NCI-H2107 (cell line): ENCODE results near the gene KIAA2012.
A peak's percentile ranks its signal among the peaks of the same experiment; 100 is the strongest.

Source experiments
- DNase-seq: peaks from one replicate; lab custom pipeline; 2025; lab: John Stamatoyannopoulos, UW

The KIAA2012 gene

DNA sequence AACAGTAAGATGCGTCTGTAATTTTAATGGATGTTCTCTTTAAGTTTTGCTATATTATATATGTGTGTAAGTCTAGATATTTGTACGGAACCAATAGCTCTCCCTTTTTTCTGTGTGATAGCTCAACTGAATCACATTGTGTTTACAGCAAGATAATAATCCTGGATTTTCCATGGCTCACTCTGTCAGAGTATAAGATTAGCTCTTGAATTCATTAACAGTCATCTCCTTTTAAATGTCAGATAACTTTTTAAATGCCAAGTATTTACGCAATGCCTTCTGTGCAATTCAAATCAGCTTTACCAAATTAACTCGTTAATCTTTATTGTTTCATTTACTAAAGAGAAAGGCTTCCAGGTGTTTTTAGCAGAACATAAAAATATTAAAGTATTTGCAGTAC, 76.9 kb downstream of the KIAA2012 start:
- no peak for DNase-seq

DNA sequence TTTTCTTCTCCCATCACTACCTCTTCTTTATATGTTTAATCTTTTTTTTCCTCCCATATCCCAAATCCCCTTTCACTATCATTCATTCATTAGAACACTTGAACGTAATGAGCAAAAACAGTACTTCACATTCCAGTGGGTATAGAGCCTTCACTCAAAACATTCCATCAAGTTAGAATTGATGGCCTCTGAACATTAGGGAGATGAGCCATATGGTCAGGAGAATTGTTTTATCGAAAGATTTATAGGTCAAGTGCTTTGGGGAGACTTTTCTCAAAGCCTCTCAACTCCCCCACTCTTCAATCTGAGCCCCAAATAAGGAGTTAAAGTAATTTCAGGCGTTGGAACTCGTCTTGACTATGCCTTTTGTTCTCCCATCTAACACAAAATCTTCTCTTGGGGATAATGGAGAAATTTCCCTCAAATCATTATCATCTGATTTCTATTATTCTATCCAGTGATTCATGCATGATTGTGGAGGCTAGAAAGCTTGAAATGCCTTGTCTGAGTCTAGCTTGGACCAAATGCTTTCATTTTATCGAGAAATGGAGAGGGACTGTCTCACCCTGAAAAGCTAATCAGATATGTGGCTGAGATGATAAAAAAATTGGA, 79.2 kb downstream of the KIAA2012 start:
- DNase-seq: no peak

DNA sequence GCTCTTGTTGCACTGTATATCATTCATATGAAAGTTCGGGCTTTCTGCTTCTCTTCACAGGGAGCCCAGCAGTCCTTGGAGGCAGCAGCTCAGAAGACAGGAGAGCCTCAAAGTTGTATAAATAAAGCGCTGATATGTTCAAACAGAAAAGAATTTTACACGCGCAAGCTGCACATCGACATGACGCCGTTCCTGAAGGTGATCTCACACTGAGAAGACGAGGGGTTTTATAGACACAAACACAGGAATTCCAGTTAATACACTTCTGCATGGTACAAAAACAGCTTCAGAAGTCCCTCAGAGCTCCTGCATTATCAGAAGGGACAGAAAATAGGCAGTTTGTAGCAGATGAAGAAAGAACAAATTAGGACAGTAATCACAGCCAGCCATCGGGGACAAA, 81.6 kb downstream of the KIAA2012 start:
- no peak for DNase-seq

GRCh38 chr2:202157211-202157990, 84.3 kb downstream of the KIAA2012 start:
- no peak for DNase-seq

DNA sequence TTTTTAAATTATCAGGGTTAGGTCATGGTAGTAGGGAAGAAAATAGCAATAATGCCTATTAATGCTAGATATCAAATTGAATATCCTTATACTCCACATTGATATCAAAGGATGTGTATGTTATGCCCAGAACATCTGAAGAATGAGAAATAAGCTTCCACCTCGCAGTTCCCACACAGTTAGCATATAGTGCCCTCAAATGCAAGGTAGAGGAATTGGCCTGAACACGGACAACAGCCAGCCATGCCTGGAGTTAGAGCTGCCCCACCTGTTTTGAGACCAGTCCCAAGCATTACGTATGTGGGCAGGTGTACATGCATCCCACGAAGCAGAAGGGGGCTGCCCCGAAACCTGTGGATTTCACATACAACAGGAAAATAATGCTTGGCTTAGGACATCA, 85.7 kb downstream of the KIAA2012 start:
- no peak for DNase-seq

- DNase-seq: no peak
Measured at GRCh38 chr2:202161151-202161835, 88.2 kb downstream of the KIAA2012 start.

DNA sequence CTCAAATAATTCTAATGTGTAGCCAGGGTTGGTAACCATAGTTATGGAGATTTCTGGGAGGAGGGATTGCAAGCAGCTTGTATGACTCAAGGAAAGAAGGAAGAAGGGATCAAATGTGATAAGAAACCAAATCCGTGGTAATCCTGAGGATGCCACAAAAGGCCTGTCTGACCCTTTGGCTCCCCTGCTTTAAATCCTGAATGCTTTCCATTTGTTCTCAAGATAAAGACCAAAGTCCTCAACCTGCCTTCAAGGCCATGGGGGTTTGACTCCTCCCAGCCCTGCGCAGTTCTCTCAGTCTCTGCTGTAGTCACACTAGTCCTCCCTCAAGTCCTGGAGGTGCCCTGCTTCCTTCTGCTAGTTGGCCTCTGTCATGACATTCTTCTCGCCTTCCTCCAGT, 91.4 kb downstream of the KIAA2012 start:
- no peak for DNase-seq

- no peak for DNase-seq
Measured at GRCh38 chr2:202165208-202165607, 92.2 kb downstream of the KIAA2012 start.

- DNase-seq: no peak
Measured at GRCh38 chr2:202165945-202166344, 92.9 kb downstream of the KIAA2012 start.

GRCh38 chr2:202169131-202169530, 96.1 kb downstream of the KIAA2012 start:
- no peak for DNase-seq

DNA sequence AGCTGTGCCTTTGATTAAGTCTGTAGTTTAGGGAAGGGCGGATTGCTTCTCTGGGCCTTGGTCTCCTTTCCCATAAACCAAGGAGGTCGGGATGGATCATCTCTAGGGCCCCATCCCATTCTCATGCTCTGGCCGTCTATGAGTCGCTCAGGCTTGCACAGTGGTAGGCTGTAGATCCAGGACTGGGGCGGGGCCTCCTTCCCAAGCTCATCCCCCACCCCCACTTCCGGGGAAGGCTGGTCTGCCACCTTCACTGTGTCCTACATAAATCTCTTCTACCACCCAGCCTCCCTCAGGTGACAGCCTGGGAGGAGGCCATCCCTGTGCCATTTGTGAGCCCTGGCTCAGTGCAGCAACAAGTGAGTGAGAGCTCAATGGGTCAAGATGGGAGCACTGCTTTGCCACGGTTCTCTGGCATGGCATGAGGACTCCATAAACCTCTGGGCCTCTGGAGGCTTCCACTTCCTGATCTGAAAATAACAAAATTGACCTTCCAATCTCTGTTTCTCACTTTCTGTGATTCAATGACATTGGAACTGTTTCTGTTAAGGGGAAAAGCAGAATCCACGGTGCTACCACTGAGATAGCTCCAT, 96.9 kb downstream of the KIAA2012 start:
- DNase-seq: no peak

- no peak for DNase-seq
Measured at GRCh38 chr2:202171241-202171825, 98.3 kb downstream of the KIAA2012 start.

DNA sequence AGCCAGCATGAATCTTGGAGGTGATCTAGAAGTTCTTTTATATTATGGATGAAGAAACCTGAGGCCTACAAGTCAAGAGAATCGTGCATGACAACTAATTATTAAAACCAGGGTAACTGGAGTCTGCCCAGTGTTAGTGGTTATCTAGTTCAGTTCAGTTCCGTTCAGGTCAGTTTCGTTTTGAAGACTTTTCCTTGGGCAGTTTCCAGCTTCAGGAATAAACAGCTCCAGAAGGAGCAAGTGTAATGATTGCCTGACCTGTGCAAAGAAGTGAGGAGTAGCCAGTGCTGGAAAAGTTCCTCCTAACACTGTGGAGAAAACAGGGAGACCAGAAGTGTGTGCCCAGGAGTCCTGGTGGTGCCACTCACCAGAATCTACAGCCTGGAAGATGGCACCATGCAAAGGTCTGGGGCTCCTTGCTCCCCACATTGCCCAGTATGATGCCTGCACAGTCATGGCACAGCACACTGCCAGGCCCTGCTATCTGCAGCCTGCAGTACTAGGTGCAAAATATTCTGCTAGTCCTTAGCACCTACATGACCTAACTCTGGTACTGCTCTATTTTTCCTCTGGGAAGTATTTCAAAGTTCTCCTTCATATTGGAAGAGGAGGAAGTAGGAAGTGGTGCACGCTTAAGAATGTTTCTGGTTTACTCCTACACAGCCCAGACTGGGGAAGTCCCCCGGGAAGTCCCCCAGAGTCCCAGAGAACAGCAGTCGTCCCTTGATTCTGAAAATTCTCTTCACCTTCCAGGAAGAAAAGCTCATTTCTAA, 99.6 kb downstream of the KIAA2012 start:
- no peak for DNase-seq

- DNase-seq: peak; percentile 52
Measured at GRCh38 chr2:202178346-202178958, 105.4 kb downstream of the KIAA2012 start.

DNA sequence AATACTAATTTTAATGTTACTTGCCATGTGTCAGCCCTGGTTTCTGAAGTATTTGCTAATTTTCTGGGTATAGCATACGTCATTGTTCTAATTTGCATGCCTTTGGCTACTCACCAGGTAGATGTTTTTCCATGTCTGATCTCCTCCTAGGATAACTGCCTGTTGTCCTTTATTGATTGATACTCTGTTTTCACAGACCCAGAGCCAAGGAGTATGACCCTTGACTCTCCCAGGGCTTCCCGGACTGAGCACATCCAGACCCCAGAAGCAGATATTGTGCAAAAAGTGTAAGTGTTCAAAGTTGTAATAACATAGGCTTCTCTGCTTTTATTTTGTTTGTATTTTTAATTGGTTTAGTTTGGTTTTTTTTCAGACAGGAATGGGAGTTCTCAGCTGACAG, 111.5 kb downstream of the KIAA2012 start:
- no peak for DNase-seq

- DNase-seq: peak; percentile 19
Measured at GRCh38 chr2:202185156-202185555, 112.1 kb downstream of the KIAA2012 start.

- DNase-seq: no peak
Measured at GRCh38 chr2:202186641-202187202, 113.7 kb downstream of the KIAA2012 start.

GRCh38 chr2:202187570-202187969, 114.5 kb downstream of the KIAA2012 start:
- DNase-seq: no peak

DNA sequence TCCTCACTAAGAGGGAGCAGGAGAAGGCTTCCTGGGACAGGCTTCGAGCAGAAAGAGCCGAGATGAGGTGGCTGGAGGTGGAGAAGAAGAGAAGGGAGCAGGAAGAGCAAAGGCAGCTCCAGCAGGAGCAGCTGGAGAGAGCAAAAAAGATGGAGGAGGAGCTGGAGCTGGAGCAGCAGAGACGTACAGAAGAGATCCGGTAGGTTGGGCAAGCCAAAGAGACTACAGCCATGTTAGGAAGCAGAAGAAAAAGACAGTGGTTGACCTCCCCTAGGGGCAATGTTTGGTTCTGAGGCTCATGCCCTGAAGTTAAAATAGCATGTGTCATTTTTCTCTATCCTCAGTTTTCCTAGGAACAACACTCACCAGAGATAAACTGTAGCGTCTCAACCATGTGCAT, 120.2 kb downstream of the KIAA2012 start:
- no peak for DNase-seq

GRCh38 chr2:202193881-202194353, 120.9 kb downstream of the KIAA2012 start:
- DNase-seq: no peak

- no peak for DNase-seq
Measured at GRCh38 chr2:202194418-202194817, 121.4 kb downstream of the KIAA2012 start.
